GM18907 (cell line): Measurements from ENCODE around the gene HAUS5.

Experiments
- ATAC-seq: cut with Tn5 transposase; IDR thresholded peaks from one replicate; pipeline ENCODE4 v1.9.1; 2021; ENCODE audit warnings: mild to moderate bottlenecking, moderate library complexity; ENCODE audit not compliant: unreplicated experiment

The HAUS5 gene

GRCh38 chr19:35666251-35666913 is 53.8 kb downstream of the HAUS5 start, which contains the start of gene UPK1A:
UPK1A (plus strand) TSS chr19:35666517; CDS start chr19:35666813, 296 bp downstream.
- no peak for ATAC-seq

GRCh38 chr19:35669566-35669965 is 57.0 kb downstream of the HAUS5 start:
- ATAC-seq: no peak

DNA sequence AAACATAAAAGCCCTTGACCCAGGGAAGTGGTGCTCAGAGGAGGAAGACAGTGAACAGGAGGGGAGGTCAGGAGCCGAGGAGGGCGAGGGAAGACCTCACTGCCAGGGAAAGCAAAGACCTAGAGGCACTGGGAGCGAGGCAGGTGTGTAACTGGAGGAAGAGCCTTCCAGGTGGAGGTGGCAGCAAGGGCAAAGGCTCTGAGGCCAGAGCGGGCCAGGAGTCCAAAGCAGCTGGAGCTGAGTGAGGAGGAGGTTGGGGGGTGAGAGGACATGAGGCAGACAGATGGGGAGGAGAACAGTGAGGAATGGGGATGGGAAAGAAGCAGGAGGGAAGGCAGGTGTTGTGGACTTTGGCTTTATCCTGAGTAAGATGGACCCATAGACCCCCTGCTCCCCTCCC is 57.4 kb downstream of the HAUS5 start:
- ATAC-seq: no peak

GRCh38 chr19:35670686-35671085 is 58.2 kb downstream of the HAUS5 start:
- ATAC-seq: no peak

GRCh38 chr19:35671818-35672217 is 59.3 kb downstream of the HAUS5 start:
- no peak for ATAC-seq

DNA sequence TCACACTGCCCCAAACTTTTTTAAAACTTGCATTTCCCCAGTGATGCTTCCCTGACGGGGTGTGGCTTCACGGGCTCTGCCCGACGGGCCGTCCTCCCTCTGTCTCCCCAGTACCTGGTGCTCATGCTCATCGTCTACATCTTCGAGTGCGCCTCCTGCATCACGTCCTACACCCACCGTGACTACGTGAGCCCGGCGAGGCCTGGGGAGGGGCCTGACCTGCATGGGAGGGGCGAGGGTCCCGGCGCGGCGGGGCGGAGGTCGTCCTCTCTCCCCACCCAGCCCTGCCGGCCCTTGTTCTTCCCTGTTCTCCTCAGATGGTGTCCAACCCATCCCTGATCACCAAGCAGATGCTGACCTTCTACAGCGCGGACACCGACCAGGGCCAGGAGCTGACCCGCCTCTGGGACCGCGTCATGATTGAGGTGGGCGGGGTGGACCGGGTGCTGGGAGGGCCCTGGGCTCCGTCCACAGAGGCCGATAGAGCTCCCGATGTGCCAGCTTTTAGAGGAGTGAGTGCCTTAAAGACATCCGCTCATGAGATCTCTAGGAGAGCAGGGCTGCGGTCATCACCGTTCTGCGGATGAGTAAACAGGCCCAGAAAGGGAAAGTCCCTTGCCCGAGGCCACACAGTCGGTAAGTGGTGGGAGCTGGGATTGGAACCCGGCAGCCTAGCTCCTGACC is 60.7 kb downstream of the HAUS5 start:
- no peak for ATAC-seq
